IPS-15b (cell line): Measurements from ENCODE around the gene MEGF6.
"Not testable (repeated sequence)": the region's sequence is repeated elsewhere in the genome, so short reads cannot be mapped to it uniquely, and the experiment has no call there.

Source experiments
- H3K27me3 ChIP-seq: one replicate; pipeline ENCODE4 v1.6.1; 2013; ENCODE audit warnings: low read length; ENCODE audit not compliant: control insufficient read depth, insufficient read depth
- H3K36me3 ChIP-seq: one replicate; pipeline ENCODE4 v1.6.1; 2013; ENCODE audit warnings: low read length; ENCODE audit not compliant: control insufficient read depth, insufficient read depth
- H3K4me1 ChIP-seq: one replicate; pipeline ENCODE4 v1.6.1; 2013; ENCODE audit warnings: mild to moderate bottlenecking, low read length; ENCODE audit not compliant: control insufficient read depth, insufficient read depth
- H3K4me3 ChIP-seq: one replicate; pipeline ENCODE4 v1.5.1; 2013; ENCODE audit warnings: low read depth, low read length
- H3K9ac ChIP-seq: one replicate; pipeline ENCODE4 v1.6.1; 2013; ENCODE audit warnings: low read depth, mild to moderate bottlenecking, low read length
- H3K9me3 ChIP-seq: one replicate; pipeline ENCODE4 v1.6.1; 2013; ENCODE audit warnings: mild to moderate bottlenecking, low read length; ENCODE audit not compliant: control insufficient read depth, insufficient read depth

Gene MEGF6

DNA sequence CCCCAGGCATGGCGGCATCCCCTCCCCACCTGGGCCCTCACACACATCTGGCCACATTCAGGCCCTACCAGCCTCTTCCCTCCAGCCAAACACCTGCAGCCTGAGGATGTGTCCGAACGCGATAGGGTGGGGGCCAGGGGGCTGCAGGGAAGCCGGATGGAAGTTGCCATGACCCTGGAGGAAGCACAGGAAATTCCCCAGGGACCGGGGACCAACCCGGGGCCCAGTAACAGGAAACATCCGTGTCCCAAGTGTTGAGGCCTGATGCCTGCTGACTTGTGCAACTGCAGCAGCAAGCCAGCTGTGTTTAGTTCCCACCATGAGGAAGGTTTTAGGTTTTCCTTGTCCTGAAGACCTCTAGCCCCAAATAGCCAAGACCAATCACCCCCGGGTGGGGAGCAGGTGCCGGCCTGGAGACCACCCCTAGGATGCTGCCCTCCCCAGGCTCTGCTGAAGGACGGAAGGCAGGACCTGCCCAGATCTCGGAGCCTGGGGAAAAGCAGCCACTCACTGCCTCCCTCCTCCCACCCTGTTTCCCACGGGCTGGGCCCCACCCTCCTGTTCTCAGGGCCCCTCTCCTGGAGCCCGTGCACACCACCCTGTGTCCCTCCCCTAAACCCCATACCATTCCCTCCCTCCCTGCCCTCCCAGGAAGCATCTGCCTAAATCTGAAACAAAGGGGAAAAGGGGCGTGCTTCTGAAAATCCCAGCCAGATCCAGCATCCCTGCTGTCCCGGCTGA lies 29.8 kb downstream of the MEGF6 start:
- Histone ChIP-seq H3K4me1 (no peaks in the 10 kb centered on the region), H3K9me3 (no peaks in the 10 kb centered on the region), H3K36me3 (peaks cover 4% of the 10 kb centered on the region), H3K4me3 (no peak overlapping the region), H3K9ac (no peak overlapping the region), H3K27me3 (no peaks in the 10 kb centered on the region)

DNA sequence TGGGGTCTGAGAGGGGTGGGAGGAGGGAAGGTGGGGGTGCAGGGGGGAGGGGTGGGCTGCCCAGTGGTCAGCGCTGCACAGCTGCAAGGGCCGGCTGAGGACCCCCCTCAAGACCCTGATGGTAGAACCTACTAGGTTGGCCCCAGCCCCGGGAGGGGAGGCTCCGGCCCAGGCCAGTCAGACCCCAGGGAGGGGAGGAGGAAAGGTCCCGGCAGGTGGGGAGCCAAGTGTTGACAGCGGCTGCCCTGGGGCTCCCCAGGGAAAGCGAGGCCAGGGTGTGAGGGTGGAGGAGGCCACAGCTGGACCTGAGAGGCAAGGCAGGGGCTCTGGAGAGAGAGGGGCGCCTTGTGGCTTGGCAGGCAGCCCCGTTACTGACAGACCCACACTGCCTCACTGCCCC lies 31.1 kb downstream of the MEGF6 start:
- no peaks in the 10 kb centered on the region for H3K9me3 ChIP-seq
- H3K4me3 ChIP-seq: no peak overlapping the region
- no peak overlapping the region for H3K9ac ChIP-seq
- H3K36me3 ChIP-seq: peaks cover 4% of the 10 kb centered on the region
- H3K27me3 ChIP-seq: no peaks in the 10 kb centered on the region
- no peaks in the 10 kb centered on the region for H3K4me1 ChIP-seq

GRCh38 chr1:3579626-3580025 lies 31.7 kb downstream of the MEGF6 start:
- H3K36me3 ChIP-seq: peaks cover 4% of the 10 kb centered on the region

DNA sequence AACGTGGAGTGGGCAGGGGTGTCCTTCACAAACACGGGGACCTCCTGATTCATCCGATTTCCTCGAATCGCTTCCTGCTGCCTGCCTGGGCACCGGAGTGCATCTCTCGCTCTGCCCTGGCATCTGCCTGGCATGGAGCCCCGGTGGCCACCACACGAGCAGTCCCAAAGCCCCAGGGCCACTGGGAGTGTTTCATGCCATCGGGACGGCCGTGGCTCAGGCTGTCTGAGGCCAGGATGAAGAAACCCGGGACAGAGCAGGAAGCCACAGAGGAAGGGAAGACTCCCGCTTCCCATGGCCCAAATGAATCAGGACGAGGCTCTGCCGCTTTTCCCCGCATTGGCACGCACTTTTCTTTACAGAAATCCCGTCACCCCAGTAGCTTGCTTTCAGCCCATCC lies 32.4 kb downstream of the MEGF6 start:
- no peak overlapping the region for H3K4me3 ChIP-seq
- no peaks in the 10 kb centered on the region for H3K9me3 ChIP-seq
- peaks cover 4% of the 10 kb centered on the region for H3K36me3 ChIP-seq

More at GRCh38 chr1:3579626-3580025, 31.7 kb downstream of the MEGF6 start:
- Histone ChIP-seq H3K9ac (no peak overlapping the region), H3K4me1 (no peaks in the 10 kb centered on the region), H3K9me3 (no peaks in the 10 kb centered on the region), H3K4me3 (no peak overlapping the region), H3K27me3 (no peaks in the 10 kb centered on the region)

DNA sequence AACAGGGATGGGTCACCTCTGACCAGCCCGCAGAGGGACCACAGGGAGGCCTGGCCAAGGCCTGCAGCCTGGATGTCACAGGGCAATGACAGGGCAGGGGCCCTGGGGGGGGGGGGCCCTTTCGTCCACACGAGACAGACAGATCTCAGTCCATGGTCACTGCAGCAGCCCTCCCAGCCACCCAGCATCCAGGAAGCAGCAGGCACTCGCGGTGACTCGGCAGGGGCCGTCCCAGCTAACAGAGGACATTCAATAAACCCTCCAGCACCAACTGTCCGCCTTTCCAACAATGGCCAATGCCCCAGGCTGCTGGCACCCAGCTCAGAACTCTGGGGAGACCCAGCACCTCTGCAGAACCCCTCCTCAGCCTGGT lies 32.9 kb downstream of the MEGF6 start:
- H3K4me1 ChIP-seq: no peaks in the 10 kb centered on the region
- H3K36me3 ChIP-seq: peaks cover 4% of the 10 kb centered on the region
- H3K27me3 ChIP-seq: no peaks in the 10 kb centered on the region
- no peaks in the 10 kb centered on the region for H3K9me3 ChIP-seq
- no peak overlapping the region for H3K9ac ChIP-seq
- H3K4me3 ChIP-seq: no peak overlapping the region

More for the DNA sequence above, 32.4 kb downstream of the MEGF6 start:
- H3K4me1 ChIP-seq: no peaks in the 10 kb centered on the region
- H3K9ac ChIP-seq: no peak overlapping the region
- no peaks in the 10 kb centered on the region for H3K27me3 ChIP-seq

GRCh38 chr1:3577711-3578432 lies 33.4 kb downstream of the MEGF6 start:
- Histone ChIP-seq H3K9ac (no peak overlapping the region), H3K4me1 (no peaks in the 10 kb centered on the region), H3K36me3 (peaks cover 4% of the 10 kb centered on the region), H3K9me3 (no peaks in the 10 kb centered on the region), H3K27me3 (no peaks in the 10 kb centered on the region), H3K4me3 (no peak overlapping the region)

DNA sequence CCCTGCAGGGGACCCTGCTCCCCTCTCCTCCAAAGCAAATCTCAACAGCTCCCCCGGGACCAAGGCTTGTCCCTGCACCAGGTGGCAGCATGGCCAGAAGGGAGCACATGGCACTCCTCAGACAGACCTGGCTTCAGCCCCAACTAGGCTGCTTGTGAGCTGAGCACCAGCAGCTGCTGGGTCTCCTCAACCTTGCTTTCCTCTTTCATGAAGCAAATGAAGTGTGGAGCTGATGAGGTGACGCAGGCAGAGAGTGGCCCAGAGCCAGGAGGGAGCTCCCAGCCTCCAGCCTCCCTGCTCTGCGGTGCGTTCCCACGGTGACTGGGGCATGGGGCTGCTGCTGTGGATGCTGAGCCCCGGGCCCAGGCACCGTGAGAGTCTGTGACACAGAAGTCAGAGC lies 34.0 kb downstream of the MEGF6 start:
- Histone ChIP-seq H3K27me3 (no peaks in the 10 kb centered on the region), H3K36me3 (peaks cover 4% of the 10 kb centered on the region), H3K4me3 (no peak overlapping the region), H3K4me1 (no peaks in the 10 kb centered on the region), H3K9me3 (no peaks in the 10 kb centered on the region), H3K9ac (no peak overlapping the region)

GRCh38 chr1:3575993-3576392 lies 35.3 kb downstream of the MEGF6 start:
- no peaks in the 10 kb centered on the region for H3K27me3 ChIP-seq
- peaks cover 4% of the 10 kb centered on the region for H3K36me3 ChIP-seq
- H3K9me3 ChIP-seq: no peaks in the 10 kb centered on the region
- H3K4me1 ChIP-seq: no peaks in the 10 kb centered on the region
- no peak overlapping the region for H3K9ac ChIP-seq
- no peak overlapping the region for H3K4me3 ChIP-seq

- H3K27me3 ChIP-seq, H3K4me1 ChIP-seq, H3K9me3 ChIP-seq, H3K36me3 ChIP-seq, H3K4me3 ChIP-seq, H3K9ac ChIP-seq: not testable (repeated sequence)
These were observed 35.8 kb downstream of the MEGF6 start for GRCh38 chr1:3575515-3575914.

DNA sequence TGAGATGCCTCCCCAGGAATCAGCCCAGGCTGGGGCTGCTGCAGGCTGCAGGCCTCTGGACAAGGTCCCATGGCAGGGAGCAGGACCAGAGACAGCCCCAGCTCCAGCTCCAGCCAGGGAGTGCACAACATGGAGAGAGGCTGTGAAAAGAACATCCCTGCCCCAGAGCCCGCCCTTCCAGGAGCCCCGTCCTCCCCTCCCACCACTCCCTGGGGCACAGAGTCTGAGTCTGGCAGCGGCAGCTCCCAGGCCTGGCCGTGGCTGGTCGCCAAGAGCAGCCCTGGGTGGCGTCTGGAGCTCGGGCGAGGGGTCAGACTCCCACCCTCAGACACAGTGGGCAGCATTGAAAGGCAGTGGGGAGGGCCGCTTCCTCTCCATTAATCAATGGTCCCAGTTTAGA lies 37.8 kb downstream of the MEGF6 start:
- Histone ChIP-seq H3K27me3 (no peaks in the 10 kb centered on the region), H3K4me3 (no peak overlapping the region), H3K4me1 (no peaks in the 10 kb centered on the region), H3K9ac (no peak overlapping the region), H3K36me3 (no peaks in the 10 kb centered on the region), H3K9me3 (no peaks in the 10 kb centered on the region)

DNA sequence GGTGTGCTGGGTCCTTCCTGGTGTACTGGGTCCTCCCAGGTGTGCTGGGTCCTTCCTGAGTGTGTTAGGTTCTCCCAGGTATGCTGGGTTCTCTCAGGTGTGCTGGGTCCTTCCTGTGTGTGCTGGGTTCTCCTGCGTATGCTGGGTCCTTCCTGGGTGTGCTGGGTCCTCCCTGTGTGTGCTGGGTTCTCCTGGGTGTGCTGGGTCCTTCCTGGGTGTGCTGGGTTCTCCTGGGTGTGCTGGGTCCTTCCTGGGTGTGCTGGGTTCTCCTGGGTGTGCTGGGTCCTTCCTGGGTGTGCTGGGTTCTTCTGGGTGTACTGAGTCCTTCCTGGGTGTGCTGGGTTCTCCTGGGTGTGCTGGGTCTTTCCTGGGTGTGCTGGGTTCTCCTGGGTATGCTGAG lies 38.7 kb downstream of the MEGF6 start:
- not testable (repeated sequence) for H3K9me3 ChIP-seq, H3K4me3 ChIP-seq, H3K9ac ChIP-seq, H3K4me1 ChIP-seq, H3K36me3 ChIP-seq, H3K27me3 ChIP-seq

GRCh38 chr1:3571263-3571662 lies 40.0 kb downstream of the MEGF6 start:
- Histone ChIP-seq H3K9ac (no peak overlapping the region), H3K27me3 (no peaks in the 10 kb centered on the region), H3K36me3 (peaks cover 2% of the 10 kb centered on the region), H3K9me3 (no peaks in the 10 kb centered on the region), H3K4me3 (no peak overlapping the region), H3K4me1 (no peaks in the 10 kb centered on the region)
